IPS-18a (cell line): Measurements from ENCODE around the gene GP1BB.

Experiments used
- H3K27ac ChIP-seq: one replicate; pipeline ENCODE4 v1.5.1; 2013; ENCODE audit warnings: low read length
- H3K27me3 ChIP-seq: one replicate; pipeline ENCODE4 v1.6.1; 2013; ENCODE audit warnings: mild to moderate bottlenecking, low read length; ENCODE audit not compliant: control insufficient read depth, insufficient read depth
- H3K36me3 ChIP-seq: one replicate; pipeline ENCODE4 v1.6.1; 2013; ENCODE audit warnings: low read depth, low read length; ENCODE audit not compliant: control insufficient read depth
- H3K4me1 ChIP-seq: one replicate; pipeline ENCODE4 v1.6.1; 2013; ENCODE audit warnings: low read depth, low read length; ENCODE audit not compliant: control insufficient read depth
- H3K4me3 ChIP-seq: one replicate; pipeline ENCODE4 v1.5.1; 2013; ENCODE audit warnings: low read length
- H3K9ac ChIP-seq: one replicate; pipeline ENCODE4 v1.6.1; 2013; ENCODE audit warnings: mild to moderate bottlenecking, low read length, moderate library complexity
- H3K9me3 ChIP-seq: one replicate; pipeline ENCODE4 v1.6.1; 2013; ENCODE audit warnings: low read depth, low read length; ENCODE audit not compliant: control insufficient read depth

The GP1BB gene

GRCh38 chr22:19733755-19734154, 10.4 kb downstream of the GP1BB start:
- no peaks in the 10 kb centered on the region for H3K36me3 ChIP-seq
- no peak overlapping the region for H3K4me3 ChIP-seq
- no peaks in the 10 kb centered on the region for H3K9me3 ChIP-seq
- no peak overlapping the region for H3K27ac ChIP-seq
- H3K4me1 ChIP-seq, result peaks cover 5% of the 10 kb centered on the region
- H3K27me3 ChIP-seq, result peaks cover 17% of the 10 kb centered on the region
- H3K9ac ChIP-seq, result no peak overlapping the region

GRCh38 chr22:19734163-19734562, 10.8 kb downstream of the GP1BB start:
- no peaks in the 10 kb centered on the region for H3K9me3 ChIP-seq
- no peak overlapping the region for H3K9ac ChIP-seq

GRCh38 chr22:19734837-19735382, 11.6 kb downstream of the GP1BB start:
- no peaks in the 10 kb centered on the region for H3K36me3 ChIP-seq
- no peak overlapping the region for H3K4me3 ChIP-seq
- H3K27ac ChIP-seq, result no peak overlapping the region
- H3K9me3 ChIP-seq, result no peaks in the 10 kb centered on the region
- peaks cover 5% of the 10 kb centered on the region for H3K4me1 ChIP-seq
- H3K27me3 ChIP-seq, result peaks cover 5% of the 10 kb centered on the region
- no peak overlapping the region for H3K9ac ChIP-seq

More at GRCh38 chr22:19734163-19734562, 10.8 kb downstream of the GP1BB start:
- no peaks in the 10 kb centered on the region for H3K36me3 ChIP-seq
- no peak overlapping the region for H3K27ac ChIP-seq
- peaks cover 13% of the 10 kb centered on the region for H3K27me3 ChIP-seq
- H3K4me1 ChIP-seq, result peaks cover 5% of the 10 kb centered on the region
- no peak overlapping the region for H3K4me3 ChIP-seq

GRCh38 chr22:19735665-19736510, 12.5 kb downstream of the GP1BB start:
- Histone ChIP-seq H3K27ac (no peak overlapping the region), H3K36me3 (no peaks in the 10 kb centered on the region), H3K9me3 (no peaks in the 10 kb centered on the region), H3K4me3 (no peak overlapping the region), H3K4me1 (peaks cover 5% of the 10 kb centered on the region), H3K9ac (no peak overlapping the region), H3K27me3 (no peaks in the 10 kb centered on the region)

- H3K4me1 ChIP-seq, result peaks cover 5% of the 10 kb centered on the region
- H3K36me3 ChIP-seq, result no peaks in the 10 kb centered on the region
- no peaks in the 10 kb centered on the region for H3K27me3 ChIP-seq
- no peaks in the 10 kb centered on the region for H3K9me3 ChIP-seq
- H3K4me3 ChIP-seq, result no peak overlapping the region
- H3K9ac ChIP-seq, result no peak overlapping the region
- no peak overlapping the region for H3K27ac ChIP-seq
These were observed 14.7 kb downstream of the GP1BB start for GRCh38 chr22:19737846-19738663.

GRCh38 chr22:19738664-19739447, 15.5 kb downstream of the GP1BB start:
- Histone ChIP-seq H3K27me3 (no peaks in the 10 kb centered on the region), H3K9ac (no peak overlapping the region), H3K27ac (no peak overlapping the region), H3K36me3 (no peaks in the 10 kb centered on the region), H3K4me3 (no peak overlapping the region), H3K4me1 (peaks cover 5% of the 10 kb centered on the region), H3K9me3 (no peaks in the 10 kb centered on the region)

GRCh38 chr22:19739448-19739895, 16.1 kb downstream of the GP1BB start:
- H3K4me1 ChIP-seq, result peaks cover 5% of the 10 kb centered on the region
- H3K27me3 ChIP-seq, result no peaks in the 10 kb centered on the region
- no peak overlapping the region for H3K27ac ChIP-seq
- no peak overlapping the region for H3K9ac ChIP-seq
- no peaks in the 10 kb centered on the region for H3K36me3 ChIP-seq
- no peak overlapping the region for H3K4me3 ChIP-seq
- H3K9me3 ChIP-seq, result no peaks in the 10 kb centered on the region

- no peak overlapping the region for H3K4me3 ChIP-seq
- no peak overlapping the region for H3K9ac ChIP-seq
- H3K4me1 ChIP-seq, result peaks cover 5% of the 10 kb centered on the region
- no peaks in the 10 kb centered on the region for H3K9me3 ChIP-seq
- H3K27ac ChIP-seq, result no peak overlapping the region
- no peaks in the 10 kb centered on the region for H3K27me3 ChIP-seq
- no peaks in the 10 kb centered on the region for H3K36me3 ChIP-seq
These were observed 16.6 kb downstream of the GP1BB start for GRCh38 chr22:19739911-19740449.

- Histone ChIP-seq H3K4me1 (peaks cover 5% of the 10 kb centered on the region), H3K4me3 (no peak overlapping the region), H3K27me3 (no peaks in the 10 kb centered on the region)
These were observed 17.2 kb downstream of the GP1BB start for GRCh38 chr22:19740586-19740985.

GRCh38 chr22:19741053-19741452, 17.7 kb downstream of the GP1BB start:
- H3K27ac ChIP-seq, result no peak overlapping the region
- no peaks in the 10 kb centered on the region for H3K27me3 ChIP-seq
- H3K9me3 ChIP-seq, result no peaks in the 10 kb centered on the region
- H3K4me1 ChIP-seq, result peaks cover 8% of the 10 kb centered on the region
- H3K36me3 ChIP-seq, result no peaks in the 10 kb centered on the region
- no peak overlapping the region for H3K4me3 ChIP-seq
- no peak overlapping the region for H3K9ac ChIP-seq

More at GRCh38 chr22:19740586-19740985, 17.2 kb downstream of the GP1BB start:
- Histone ChIP-seq H3K9me3 (no peaks in the 10 kb centered on the region), H3K27ac (no peak overlapping the region), H3K36me3 (no peaks in the 10 kb centered on the region), H3K9ac (no peak overlapping the region)
